Peyer's patch (tissue), 4 donors: ENCODE results near the gene SLX9. TPM values are rescaled to one million over a fixed set of nuclear protein-coding genes. Genes with fewer than 3 reads are reported as not detected.

ENCODE experiments used
- DNase-seq, 3 donors: peaks; one replicate each; pipeline ENCODE4 v3.0.0-alpha.2; 2017 to 2019
- H3K27ac ChIP-seq, 4 donors: fragments of 200-600 bp; sonication (generic); one replicate each; pipeline ENCODE4 v1.5.1; 2016 to 2019
- H3K27me3 ChIP-seq, 2 donors: fragments of 200-600 bp; sonication (generic); one replicate each; pipeline ENCODE4 v1.5.1; 2019
- H3K36me3 ChIP-seq, 3 donors: fragments of 200-600 bp; sonication (generic); one replicate each; pipeline ENCODE4 v1.5.1; 2016 to 2019
- H3K4me1 ChIP-seq, 4 donors: fragments of 200-600 bp; sonication (generic); one replicate each; pipeline ENCODE4 v1.5.1; 2016 to 2019
- H3K4me3 ChIP-seq, 4 donors: fragments of 200-600 bp; sonication (generic); 1 replicate in 3 of 4; 2 replicates in 1 of 4; pipeline ENCODE4 v1.5.1; 2016 to 2019; ENCODE audit warnings: mild to moderate bottlenecking in 1 of 4
- H3K9me3 ChIP-seq, 4 donors: fragments of 200-600 bp; sonication (generic); one replicate each; pipeline ENCODE4 v1.5.1; 2016 to 2019; ENCODE audit warnings: mild to moderate bottlenecking in 1 of 4
- CTCF ChIP-seq, 6 experiments: fragments of 450-650 bp in 4 of 6; fragments of 200-600 bp in 2 of 6; sonication (generic) in 1 of 6; IDR thresholded peaks; one replicate each; pipeline ENCODE4 v1.5.1; 2017 to 2019; ENCODE audit warnings: antibody characterized with exemption in 6 of 6, mild to moderate bottlenecking in 3 of 6, moderate library complexity in 1 of 6
- POLR2A ChIP-seq, 2 donors: fragments of 450-650 bp; IDR thresholded peaks; one replicate each; pipeline ENCODE4 v1.5.1; 2017; ENCODE audit warnings: antibody characterized with exemption in 2 of 2, mild to moderate bottlenecking in 2 of 2, moderate library complexity in 2 of 2
- total RNA-seq, 4 donors: library from RNA; depleted of rRNA; stranded (reverse); fragments of >200 nt; gene quantifications; one replicate each; pipeline ENCODE4 v1.1.0, GENCODE V29; 2016

Gene SLX9
- total RNA-seq, 4 donors from 2014 or later, result 7.8 to 10.5 (median 10.0) TPM; not detected in 1

- Histone ChIP-seq H3K36me3 (peaks cover 0 to 14% (median 0%) of the 10 kb centered on the region in 3 donors), H3K4me1 (peaks cover 0 to 10% (median 0%) of the 10 kb centered on the region in 4 donors), H3K9me3 (no peaks in the 10 kb centered on the region), H3K27ac (no peak overlapping the region), H3K27me3 (no peaks in the 10 kb centered on the region), H3K4me3 (no peak overlapping the region)
- no peak for TF ChIP-seq POLR2A (IDR thresholded peaks at IDR 0.05)
- TF ChIP-seq CTCF (IDR thresholded peaks at IDR 0.05), result no peak
- DNase-seq, result no peak
Observed at GRCh38 chr21:44971672-44971995, 31.8 kb downstream of the SLX9 start.

GRCh38 chr21:44972301-44972814 is 32.5 kb downstream of the SLX9 start:
- H3K4me1 ChIP-seq, result peaks cover 0 to 6% (median 0%) of the 10 kb centered on the region in 4 donors
- H3K36me3 ChIP-seq, result peaks cover 0 to 13% (median 0%) of the 10 kb centered on the region in 3 donors
- no peak overlapping the region for H3K4me3 ChIP-seq
- no peaks in the 10 kb centered on the region for H3K9me3 ChIP-seq
- TF ChIP-seq POLR2A (IDR thresholded peaks at IDR 0.05) (no peak), CTCF (IDR thresholded peaks at IDR 0.05) (no peak)
- DNase-seq, result no peak
- no peak overlapping the region for H3K27ac ChIP-seq
- H3K27me3 ChIP-seq, result no peaks in the 10 kb centered on the region

- Histone ChIP-seq H3K4me3 (no peak overlapping the region), H3K36me3 (peaks cover 0 to 14% (median 0%) of the 10 kb centered on the region in 3 donors), H3K4me1 (peaks cover 0 to 1% (median 0%) of the 10 kb centered on the region in 4 donors), H3K27ac (no peak overlapping the region), H3K9me3 (no peaks in the 10 kb centered on the region), H3K27me3 (no peaks in the 10 kb centered on the region)
- TF ChIP-seq POLR2A (IDR thresholded peaks at IDR 0.05), result no peak
- TF ChIP-seq CTCF (IDR thresholded peaks at IDR 0.05), result no peak
- DNase-seq, result no peak
Observed at GRCh38 chr21:44972821-44973220, 33.0 kb downstream of the SLX9 start.

GRCh38 chr21:44973598-44973997 is 33.8 kb downstream of the SLX9 start:
- H3K9me3 ChIP-seq, result no peaks in the 10 kb centered on the region
- H3K36me3 ChIP-seq, result peaks cover 0 to 18% (median 0%) of the 10 kb centered on the region in 3 donors
- no peaks in the 10 kb centered on the region for H3K4me1 ChIP-seq
- no peak overlapping the region for H3K27ac ChIP-seq
- no peak for TF ChIP-seq POLR2A (IDR thresholded peaks at IDR 0.05)
- TF ChIP-seq CTCF (IDR thresholded peaks at IDR 0.05), result no peak
- no peak for DNase-seq
- no peaks in the 10 kb centered on the region for H3K27me3 ChIP-seq
- no peak overlapping the region for H3K4me3 ChIP-seq

GRCh38 chr21:44974676-44975075 is 34.8 kb downstream of the SLX9 start:
- no peak overlapping the region for H3K27ac ChIP-seq
- no peak for DNase-seq
- H3K27me3 ChIP-seq, result no peaks in the 10 kb centered on the region
- no peaks in the 10 kb centered on the region for H3K9me3 ChIP-seq
- H3K4me1 ChIP-seq, result no peaks in the 10 kb centered on the region
- no peak for TF ChIP-seq POLR2A (IDR thresholded peaks at IDR 0.05)
- TF ChIP-seq CTCF (IDR thresholded peaks at IDR 0.05), result no peak
- peaks cover 0 to 18% (median 0%) of the 10 kb centered on the region in 3 donors for H3K36me3 ChIP-seq
- H3K4me3 ChIP-seq, result no peak overlapping the region
